NK-92 (cell line): Measurements from ENCODE around the gene TOMM20.
"Not testable (repeated sequence)": the region's sequence is repeated elsewhere in the genome, so short reads cannot be mapped to it uniquely, and the experiment has no call there.

ENCODE experiments used
- DNase-seq: peaks from one replicate; lab custom pipeline; 2025; ENCODE audit not compliant: unreplicated experiment; lab: John Stamatoyannopoulos, UW

Gene TOMM20

DNA sequence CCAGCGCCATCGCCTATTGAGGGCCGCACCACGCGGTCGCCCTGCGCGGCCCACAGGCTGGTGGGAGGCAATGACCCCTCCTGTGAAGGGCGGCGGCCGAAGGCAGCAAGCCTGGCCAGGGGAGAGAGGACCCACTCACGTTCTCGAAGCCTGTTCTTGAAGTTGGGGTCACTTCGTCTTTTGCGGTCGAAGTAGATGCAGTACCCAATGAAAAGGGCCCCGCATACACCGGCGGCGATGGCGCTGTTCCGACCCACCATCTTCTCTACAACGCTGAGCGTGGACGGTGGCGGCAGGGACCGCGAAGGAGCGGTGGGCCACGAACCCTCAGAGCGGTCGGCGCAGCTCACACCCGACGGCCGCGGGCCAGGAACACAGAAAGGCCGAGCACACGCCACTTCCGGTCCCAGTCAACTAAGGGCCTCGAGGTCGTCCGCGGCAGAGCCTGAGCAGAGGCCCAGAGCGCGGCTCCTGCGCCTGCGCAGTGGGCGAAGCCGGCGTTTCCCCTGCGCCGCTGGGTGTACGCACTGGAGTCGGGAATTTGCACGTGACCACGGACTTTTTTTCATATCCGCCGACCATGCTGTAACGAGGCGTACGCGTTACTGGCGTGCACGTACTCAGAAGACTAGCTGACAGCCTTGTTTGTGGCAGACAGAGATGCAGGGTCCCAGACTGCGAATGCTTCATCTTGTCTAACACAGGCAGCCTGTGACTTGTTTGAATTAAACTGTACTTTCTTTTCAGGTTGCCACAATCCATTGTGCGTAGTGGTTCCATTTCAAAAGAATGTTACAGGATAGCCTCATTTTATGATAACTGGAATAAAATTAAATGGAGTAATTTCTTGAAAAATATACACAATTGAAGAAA lies at the start of gene TOMM20:
Gene TOMM20 (minus strand): TSS at position 382 of the 873 bp plus-strand sequence. CDS start 122 bp downstream, at position 260.
- DNase-seq: peak; percentile 78

DNA sequence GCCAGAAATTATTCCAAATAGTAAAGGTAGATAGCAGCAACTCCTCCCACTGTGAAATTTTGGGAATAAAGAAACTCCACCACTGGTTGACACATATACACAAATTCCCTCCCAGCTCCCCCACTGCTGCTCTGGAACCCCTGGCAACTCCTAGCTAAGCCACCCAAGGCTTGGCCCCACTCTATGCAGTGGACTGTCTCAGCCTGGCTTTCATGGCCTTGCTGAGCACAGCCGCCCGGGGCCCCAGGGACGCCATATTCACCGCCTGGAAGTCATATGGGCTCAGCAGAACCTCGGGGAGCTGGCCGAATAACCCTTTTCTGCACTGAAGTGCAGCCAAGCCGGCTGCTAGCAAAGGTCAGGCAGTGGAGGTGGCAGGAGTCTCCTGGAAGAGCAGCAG lies 47.8 kb upstream of the TOMM20 start:
- no peak for DNase-seq

DNA sequence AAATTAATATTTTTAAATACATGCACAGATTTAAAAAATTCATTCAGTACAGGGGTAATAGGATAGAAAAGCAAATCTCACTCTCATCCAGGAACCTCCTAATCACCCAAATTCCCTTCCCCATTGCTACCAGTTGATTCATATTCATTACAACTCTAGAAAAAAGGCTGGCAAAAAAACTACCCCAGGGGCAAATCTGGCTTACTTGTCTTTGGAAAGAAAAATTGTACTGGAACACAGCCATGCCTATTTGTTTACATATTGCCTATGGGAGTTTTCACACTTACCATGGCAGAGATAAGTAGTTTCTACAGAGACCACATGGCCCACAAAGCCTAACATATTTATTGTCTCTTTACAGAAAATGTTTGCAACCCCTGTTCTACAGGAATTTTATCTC lies 41.3 kb upstream of the TOMM20 start:
- no peak for DNase-seq

DNA sequence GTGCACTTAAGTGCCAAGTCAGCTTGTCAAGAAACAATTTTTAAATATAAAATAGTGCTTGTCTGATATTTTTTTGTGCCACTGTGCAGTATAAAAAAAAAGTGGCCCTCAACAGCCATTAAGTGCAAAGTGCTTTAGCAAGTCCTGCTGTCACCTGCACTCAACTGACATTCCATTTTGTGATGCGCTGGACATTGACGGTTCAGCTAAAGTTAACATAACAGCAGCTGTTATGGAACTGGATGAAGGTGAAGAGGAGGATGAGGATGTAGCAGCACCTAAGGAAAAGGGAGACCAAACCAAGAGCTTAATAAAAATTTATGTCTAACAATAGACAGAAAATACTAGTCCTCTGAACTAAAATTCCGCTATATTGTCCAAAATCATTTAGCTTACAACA lies 39.7 kb upstream of the TOMM20 start:
- no peak for DNase-seq

DNA sequence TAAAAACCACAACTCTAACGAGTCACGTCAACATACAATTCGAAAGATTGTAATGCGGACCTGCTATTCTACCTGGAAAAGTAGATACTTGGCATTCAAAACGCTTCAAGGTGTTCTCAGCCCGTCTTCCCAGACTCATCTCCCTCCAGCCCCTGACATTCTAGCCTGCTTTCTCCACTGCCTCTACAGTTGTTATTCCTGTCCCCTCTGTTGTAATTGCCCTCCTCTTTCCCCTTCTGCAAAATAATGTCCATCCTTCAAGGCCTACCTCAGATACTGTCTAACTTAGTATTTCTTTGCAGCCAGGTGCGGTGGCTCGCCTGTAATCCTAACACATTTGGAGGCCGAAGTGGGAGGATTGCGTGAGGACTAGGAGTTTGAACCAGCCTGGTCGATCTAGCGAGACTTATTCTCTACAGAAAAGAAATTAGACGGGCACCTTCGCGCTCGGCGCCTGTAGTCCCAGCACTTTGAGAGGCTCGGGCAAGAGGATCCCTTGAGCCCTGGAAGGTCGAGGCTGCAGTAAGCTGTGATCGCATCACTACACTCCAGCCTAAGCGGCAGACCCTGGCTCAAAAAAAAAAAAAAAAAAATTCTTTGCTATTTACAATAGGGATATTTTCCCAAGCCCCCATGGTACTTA lies 33.2 kb upstream of the TOMM20 start:
- no peak for DNase-seq

DNA sequence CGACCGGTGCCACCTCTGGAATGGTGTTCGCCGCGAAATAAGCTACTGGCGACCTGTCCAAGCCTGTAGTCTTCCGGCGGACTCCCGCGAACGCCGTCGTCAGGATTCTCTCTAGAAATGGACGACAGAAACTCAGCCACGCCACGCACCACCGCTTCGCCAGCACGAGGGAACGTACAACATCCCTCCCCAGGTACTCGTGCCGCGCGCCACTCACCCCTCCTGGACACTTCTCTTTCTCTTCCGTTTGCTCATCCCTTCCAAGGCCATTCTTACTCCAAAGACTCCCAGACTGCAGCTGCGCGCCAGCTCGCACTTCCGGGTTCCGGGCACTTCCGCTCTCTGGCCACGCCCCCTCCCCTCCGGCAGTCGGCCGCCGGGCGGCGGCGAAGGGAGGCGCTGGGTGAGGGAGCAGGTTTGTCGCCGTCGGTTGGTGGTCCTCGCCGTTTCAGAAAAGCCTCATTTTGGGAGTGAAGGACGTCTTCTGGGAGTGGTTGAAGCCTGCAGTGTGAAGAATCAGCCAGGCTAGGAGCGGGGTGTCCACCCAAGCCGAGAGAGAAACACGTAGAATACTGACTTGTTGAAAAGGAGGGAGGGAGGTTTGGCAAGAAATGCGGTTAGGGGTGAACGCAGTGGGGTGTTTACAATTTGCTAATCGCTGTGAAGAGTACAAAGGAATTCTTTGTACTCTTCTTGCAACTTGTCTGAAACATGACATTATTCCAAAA lies 32.5 kb upstream of the TOMM20 start, which contains the start of gene RBM34:
Gene RBM34 (minus strand): TSS at position 294 of the 728 bp plus-strand sequence. CDS start 24 bp downstream, at position 270.
- peak; percentile 64 for DNase-seq

DNA sequence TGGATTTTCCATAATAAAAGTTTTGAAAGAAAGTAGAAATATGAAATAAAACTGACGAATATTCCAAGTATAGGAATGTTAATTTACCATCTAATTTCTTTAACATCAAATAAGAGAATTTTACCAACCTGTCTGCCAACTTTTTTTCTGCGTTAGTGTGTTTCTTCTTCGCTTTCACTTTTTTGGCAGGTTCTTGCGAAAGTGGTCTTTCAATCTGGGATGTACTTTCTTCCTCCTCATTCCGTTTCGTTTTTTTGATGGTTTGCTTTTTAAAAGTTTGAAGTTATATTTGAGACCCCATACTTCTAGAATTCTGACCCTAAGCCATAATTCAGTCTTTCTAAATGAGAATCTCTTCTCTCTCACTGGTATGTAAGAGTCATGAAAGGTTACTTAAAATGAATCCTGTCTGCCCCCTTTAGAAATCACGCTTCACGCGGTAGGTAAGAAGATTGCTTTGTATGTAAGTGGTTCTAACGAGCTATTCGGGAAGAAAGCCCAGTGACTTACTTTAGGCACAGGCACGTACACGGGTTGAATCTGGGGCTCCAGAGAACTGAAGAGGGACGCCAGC lies 31.8 kb upstream of the TOMM20 start:
- no peak for DNase-seq

DNA sequence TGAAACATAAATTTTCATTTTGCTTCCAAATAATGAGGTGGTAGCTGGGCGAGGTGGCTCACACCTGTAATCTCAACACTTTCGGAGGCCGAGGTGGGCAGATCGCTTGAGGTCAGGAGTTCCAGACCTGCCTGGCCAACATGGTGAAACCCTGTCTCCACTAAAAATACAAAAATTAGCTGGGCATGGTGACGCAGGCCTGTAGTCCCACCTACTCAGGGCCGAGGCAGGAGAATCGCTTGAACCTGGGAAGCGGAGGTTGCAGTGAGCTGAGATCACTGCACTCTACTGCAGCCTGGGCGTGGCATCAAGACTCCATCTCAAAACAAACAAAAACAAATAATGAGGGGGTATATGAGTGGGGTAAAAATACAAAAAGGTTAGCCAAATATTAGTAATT lies 31.3 kb upstream of the TOMM20 start:
- DNase-seq: not testable (repeated sequence)

DNA sequence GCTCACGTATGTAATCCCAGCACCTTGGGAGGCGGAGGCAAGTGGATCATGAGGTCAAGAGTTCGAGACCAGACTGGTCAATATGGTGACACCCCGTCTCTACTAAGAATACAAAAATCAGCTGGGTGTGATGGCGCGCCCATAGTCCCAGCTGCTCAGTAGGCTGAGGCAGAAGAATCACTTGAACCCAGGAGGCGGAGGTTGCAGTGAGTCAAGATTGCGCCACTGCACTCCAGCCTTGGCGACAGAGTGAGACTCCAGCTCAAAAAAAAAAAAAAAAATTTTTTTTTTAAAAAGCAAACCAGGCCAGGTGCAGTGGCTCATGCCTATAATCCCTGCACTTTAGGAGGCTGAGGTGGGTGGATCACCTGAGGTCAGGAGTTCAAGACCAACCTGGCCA lies 30.6 kb upstream of the TOMM20 start:
- DNase-seq: not testable (repeated sequence)

DNA sequence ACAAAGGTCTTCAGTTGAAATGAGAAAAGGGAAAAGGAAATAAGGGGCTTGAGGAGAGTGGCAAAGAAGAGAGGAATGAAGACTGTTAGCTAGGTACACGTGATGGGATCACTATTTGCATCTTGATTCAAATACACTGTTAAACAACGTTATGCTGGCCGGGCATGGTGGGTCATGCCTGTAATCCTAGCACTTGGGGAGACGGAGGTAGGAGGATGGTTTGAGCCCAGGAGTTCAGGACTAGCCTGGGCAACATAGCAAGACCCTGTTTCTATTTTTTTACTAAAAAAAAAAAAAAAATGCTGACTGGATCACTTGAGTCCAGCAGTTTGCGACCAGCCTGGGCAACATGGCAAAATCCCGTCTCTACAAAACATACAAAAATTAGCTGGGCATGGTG lies 30.0 kb upstream of the TOMM20 start:
- no peak for DNase-seq

DNA sequence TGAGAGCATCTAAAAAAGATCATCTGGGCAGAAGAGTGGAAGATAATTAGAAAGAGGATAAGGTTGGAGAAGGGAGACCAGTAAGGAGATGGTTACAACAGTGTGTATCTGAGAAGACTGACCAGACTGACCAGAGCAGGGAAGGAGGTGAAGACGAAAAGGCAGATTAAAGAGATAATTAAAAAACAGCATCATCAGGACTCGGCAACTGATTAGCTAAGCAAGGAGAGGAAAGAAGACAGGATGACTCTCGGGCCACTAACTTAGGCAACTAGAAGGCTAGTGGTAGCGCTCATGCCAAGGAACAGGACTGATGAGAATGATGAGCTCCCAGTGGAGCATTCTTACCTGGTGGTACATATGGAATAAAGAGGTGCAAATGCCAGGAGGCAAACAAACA lies 28.5 kb upstream of the TOMM20 start:
- no peak for DNase-seq

DNA sequence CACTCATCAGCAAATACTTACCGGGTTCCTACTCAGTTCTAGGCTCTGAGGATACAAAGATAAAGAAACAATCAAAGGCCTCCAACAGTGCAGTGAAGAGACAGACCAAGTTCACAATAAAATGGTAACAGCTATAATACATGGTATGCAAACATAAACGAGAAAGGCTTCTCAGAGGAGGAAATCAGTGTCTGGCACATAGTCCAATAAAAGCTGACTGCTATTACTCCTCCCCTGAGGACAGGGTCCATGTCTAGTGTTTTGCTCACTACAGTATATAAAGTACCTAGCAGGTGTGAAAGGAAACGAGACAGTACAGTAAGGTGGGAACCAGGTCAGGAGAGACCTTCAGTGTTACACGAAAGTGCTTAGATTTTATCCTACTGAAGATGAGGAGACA lies 28.1 kb upstream of the TOMM20 start:
- no peak for DNase-seq

DNA sequence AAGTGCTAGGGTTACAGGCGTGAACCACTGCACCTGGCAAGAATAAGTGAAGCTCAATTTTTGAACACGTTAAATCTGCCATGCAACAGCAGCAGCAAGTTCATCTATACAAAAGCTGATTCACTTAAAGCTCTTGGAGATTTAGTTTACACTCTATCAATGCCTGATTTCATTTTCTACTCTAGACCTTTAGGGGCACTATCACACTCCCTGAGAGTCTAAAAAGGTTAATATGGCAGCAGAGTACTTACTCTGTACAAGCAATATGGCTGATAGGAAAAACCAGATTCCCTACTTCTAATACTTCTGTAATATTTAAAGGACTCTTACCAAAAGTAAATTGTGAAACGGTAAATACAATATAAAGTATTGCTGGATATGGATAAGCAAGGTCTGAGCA lies 27.6 kb upstream of the TOMM20 start:
- DNase-seq: no peak

DNA sequence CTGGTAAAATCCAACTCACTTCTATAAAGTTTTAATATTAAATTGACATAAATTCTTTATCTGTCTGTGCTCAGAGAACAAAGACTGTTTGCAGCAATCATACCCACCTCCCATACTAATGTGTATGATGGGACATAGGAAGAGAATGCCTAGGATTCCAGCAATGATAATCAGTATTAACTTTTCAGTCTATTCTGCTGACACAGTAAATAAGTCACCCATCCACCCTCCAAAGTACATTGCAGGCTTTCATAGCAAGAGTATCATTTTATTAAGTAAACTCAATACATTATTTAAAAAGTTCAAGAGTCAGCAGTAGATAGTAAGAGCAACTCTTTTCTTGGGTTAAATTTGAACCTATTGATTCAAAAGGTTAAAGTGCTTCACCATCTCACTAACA lies 23.6 kb upstream of the TOMM20 start:
- DNase-seq: no peak

DNA sequence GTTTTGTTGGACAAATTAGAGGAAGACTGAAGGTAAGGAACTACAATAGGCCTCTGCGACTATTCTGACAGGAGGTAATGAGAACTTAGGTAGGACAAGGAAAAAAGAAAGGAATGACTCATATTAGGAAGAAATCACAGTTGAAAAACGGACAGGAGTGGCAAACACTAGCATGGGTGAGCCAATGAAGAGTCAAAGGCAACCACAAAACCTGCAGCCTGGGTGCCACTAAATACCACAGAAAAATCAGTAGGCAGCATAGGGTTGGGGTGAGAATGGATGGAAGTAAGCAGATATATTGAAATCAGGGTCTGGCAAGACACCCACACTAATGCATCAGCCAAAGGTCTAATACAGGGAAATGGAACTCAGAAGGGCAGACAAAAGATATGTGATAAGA lies 22.4 kb upstream of the TOMM20 start:
- no peak for DNase-seq

DNA sequence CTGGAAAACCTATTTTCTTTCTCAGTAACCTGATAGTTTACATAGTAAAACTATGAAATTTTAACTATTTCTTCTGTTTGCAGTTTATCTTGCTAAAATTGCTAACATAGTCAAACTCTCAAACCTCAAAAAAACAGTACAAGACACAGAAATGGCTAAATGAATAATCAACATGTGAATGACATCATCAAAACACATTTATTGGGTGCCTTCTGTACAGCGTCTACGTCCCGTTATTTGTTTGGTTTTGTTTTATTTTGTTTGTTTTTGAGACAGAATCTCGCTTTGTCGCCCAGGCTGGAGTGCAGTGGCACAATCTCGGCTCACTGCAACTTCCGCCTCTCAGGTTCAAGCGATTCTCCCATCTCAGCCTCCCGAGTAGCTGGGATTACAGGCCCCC lies 21.2 kb upstream of the TOMM20 start:
- no peak for DNase-seq

DNA sequence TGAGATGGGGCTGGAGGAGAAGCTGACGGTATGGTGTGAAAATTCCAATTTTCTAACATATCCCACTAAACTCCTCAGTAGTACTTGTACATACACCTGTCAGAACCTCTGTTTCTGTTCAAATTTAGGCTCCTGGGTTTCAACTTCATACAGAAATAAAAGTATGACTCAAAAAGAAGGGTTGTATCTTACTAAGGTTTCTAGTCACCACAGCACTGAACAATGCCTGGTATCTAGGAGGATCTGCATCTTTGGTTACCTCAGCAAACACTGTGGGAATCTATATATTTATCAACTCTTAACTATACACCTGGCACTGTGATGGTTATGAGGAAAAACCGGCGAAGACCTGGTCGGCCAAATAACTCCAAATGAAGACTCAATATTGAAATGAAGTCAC lies 18.6 kb upstream of the TOMM20 start:
- DNase-seq: no peak

DNA sequence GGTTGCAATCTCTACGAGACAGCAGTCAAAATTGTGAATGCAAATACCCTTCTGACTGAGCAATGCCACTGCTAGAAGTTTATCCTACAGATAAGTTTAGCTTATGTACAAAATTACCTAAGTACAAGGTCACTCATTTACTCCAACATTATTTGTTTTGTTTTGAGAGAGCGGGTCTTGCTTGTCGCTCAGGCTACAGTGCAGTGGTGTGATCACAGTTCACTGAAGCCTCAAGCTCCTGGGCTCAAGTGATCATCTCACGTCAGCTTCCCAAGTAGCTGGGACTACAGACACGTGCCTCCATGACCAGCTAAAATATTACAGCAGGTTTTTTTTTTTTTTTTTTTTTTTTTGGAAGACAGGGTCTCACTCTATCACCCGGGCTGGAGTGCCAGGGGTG lies 17.0 kb upstream of the TOMM20 start:
- no peak for DNase-seq

DNA sequence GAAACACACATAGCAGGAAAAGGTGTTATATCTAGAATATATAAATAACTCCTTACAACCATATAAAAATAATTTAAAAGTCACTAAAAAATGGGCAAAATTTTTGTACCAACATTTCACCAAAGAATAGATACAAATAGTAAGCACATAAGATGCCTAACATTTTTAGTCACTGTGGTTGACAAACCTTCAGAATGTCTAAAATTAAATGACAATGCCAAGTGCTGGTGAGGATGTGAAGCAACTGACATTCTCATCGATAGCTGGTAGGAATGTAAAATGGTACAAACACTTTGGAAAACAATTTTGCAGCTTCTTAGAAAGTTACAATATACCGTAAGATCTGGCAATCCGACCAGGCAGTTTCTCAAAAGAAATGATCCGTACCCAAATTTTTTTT lies 14.4 kb upstream of the TOMM20 start:
- no peak for DNase-seq

DNA sequence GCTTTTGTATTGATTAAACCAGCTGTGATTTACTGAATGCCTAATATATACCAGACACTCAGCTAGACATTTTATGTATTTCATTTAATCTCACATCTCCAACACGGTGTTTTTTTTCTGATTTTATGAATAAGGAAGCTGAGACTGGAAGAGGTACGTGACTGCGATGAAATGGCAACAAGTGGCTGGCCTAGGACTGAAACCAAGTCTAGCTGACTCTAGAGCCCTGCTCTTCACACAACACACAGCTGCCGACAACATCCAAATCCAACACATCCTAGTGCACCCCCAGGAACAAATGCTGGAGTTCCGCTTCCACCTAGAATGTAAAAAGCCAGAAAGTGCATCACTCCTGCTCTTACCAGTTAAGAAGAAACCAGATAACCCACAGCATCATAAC lies 10.7 kb upstream of the TOMM20 start:
- no peak for DNase-seq

DNA sequence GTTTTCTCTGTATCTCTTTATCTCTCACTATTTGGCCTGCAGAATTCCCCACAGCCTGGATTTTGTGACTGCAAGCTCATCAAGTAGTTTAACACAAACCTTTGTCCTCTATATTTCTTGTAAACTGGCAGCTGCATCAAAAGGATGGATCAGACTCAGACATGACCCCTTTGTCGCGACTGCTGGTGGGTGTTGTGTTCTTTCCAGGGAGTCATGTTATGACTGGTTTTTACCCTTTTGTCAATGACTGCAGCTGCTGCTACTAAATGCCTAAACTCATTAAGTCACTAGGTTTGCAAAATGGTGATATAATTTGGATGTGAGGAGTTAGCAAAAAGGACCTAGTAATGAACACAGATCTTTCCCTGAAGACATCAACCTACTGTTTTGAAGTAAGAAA lies 10.2 kb upstream of the TOMM20 start:
- no peak for DNase-seq
